Choroid plexus epithelial cell (primary cell): ENCODE results near the gene ITPRID2.

Experiments used
- DNase-seq: peaks from one replicate; pipeline ENCODE4 v3.0.0-alpha.2; 2010; ENCODE audit warnings: low read depth
- H3K4me3 ChIP-seq: 2 replicates; pipeline ENCODE4 v1.5.1; 2011; ENCODE audit warnings: low read depth, mild to moderate bottlenecking, control low read depth, low read length, moderate library complexity
- CTCF ChIP-seq: conservative IDR thresholded peaks from 2 replicates; pipeline ENCODE4 v1.5.1; 2011; ENCODE audit warnings: low read depth, mild to moderate bottlenecking, control low read depth, inconsistent platforms, low read length, moderate library complexity

ITPRID2 gene

GRCh38 chr2:181915102-181915501, 23.6 kb downstream of the ITPRID2 start:
- TF ChIP-seq CTCF: no peak
- DNase-seq: no peak

GRCh38 chr2:181916726-181917718, 25.5 kb downstream of the ITPRID2 start:
- TF ChIP-seq CTCF: no peak
- no peak overlapping the region for H3K4me3 ChIP-seq
- peak; percentile 77 for DNase-seq

More at GRCh38 chr2:181915102-181915501, 23.6 kb downstream of the ITPRID2 start:
- H3K4me3 ChIP-seq: no peak overlapping the region

GRCh38 chr2:181918188-181918587, 26.7 kb downstream of the ITPRID2 start:
- DNase-seq: no peak
- H3K4me3 ChIP-seq: no peak overlapping the region
- TF ChIP-seq CTCF: no peak

- no peak for TF ChIP-seq CTCF
- H3K4me3 ChIP-seq: no peak overlapping the region
- no peak for DNase-seq
These were observed 31.6 kb downstream of the ITPRID2 start for GRCh38 chr2:181923121-181923520.

- H3K4me3 ChIP-seq: no peak overlapping the region
- no peak for TF ChIP-seq CTCF
- DNase-seq: no peak
These were observed 32.8 kb downstream of the ITPRID2 start for GRCh38 chr2:181924336-181924735.

GRCh38 chr2:181934694-181935093, 43.2 kb downstream of the ITPRID2 start:
- DNase-seq: no peak
- no peak overlapping the region for H3K4me3 ChIP-seq
- TF ChIP-seq CTCF: no peak
